ENCODE results near the gene MUC4. TPM values are rescaled to one million over a fixed set of nuclear protein-coding genes. Genes with fewer than 3 reads are reported as not detected.

The MUC4 gene
- total RNA-seq, 4 donors from 2014 or later = 5.8 to 23.1 (median 13.0) TPM

DNA sequence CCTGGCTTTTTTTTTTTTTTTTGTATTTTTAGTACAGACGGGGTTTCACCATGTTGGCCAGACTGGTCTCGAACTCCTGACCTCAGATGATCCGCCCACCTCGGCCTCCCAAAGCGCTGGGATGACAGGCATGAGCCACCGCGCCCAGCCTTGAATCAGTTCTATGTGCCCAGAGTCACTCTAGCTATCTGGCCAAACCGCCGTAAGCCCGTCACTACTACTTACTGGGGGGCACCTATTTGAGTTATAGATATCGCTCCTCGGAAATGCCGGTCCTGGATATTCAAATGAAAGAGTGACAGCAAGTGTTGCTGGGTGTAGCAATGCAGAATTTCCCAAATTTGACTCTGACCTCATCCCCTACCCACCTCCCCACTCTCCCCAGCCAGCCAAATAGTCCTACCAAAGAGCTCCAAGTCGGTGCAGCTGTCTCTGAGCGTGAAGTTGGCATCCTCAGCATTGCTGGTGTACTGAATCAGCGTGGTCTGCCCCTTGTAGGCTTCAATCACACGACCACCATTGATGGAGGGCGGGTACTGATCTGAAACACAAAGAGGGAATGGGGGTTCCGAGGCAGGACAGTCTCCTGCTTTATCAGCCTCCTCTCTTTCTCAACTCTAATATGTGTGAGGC, 52.9 kb downstream of the MUC4 start:
- Histone ChIP-seq H3K4me1 (peaks cover 0 to 6% (median 0%) of the 10 kb centered on the region in 4 donors), H3K27me3 (no peaks in the 10 kb centered on the region), H3K4me3 (no peak overlapping the region), H3K27ac (no peak overlapping the region), H3K36me3 (no peaks in the 10 kb centered on the region), H3K9me3 (no peaks in the 10 kb centered on the region)
- peak in 1 of 3 donors; percentile 27 for DNase-seq
- no peak for TF ChIP-seq POLR2A (IDR thresholded peaks at IDR 0.05)
- TF ChIP-seq, protein P1, sequence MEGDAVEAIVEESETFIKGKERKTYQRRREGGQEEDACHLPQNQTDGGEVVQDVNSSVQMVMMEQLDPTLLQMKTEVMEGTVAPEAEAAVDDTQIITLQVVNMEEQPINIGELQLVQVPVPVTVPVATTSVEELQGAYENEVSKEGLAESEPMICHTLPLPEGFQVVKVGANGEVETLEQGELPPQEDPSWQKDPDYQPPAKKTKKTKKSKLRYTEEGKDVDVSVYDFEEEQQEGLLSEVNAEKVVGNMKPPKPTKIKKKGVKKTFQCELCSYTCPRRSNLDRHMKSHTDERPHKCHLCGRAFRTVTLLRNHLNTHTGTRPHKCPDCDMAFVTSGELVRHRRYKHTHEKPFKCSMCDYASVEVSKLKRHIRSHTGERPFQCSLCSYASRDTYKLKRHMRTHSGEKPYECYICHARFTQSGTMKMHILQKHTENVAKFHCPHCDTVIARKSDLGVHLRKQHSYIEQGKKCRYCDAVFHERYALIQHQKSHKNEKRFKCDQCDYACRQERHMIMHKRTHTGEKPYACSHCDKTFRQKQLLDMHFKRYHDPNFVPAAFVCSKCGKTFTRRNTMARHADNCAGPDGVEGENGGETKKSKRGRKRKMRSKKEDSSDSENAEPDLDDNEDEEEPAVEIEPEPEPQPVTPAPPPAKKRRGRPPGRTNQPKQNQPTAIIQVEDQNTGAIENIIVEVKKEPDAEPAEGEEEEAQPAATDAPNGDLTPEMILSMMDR (IDR thresholded peaks at IDR 0.05) = no peak

DNA sequence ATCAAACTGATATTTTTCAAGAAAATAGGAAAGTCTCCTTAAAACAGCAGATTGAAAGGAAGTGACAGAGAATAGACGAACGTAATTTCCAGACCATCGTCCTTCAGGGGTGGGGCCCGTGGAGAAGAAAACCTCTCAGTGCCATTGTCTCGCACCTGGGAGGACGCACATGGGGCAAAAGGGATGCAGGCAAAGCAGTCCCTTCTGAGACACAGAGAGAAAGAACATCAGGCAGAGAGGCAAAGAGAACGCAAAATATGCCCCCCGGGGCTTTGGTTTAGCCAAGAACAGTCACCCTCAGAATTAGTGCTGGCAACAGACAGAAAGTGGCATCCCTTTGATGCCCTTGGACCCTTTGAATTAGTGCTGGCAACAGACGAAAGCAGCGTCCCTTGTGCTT, 53.9 kb downstream of the MUC4 start:
- no peaks in the 10 kb centered on the region for H3K9me3 ChIP-seq
- H3K4me3 ChIP-seq = no peak overlapping the region
- H3K27ac ChIP-seq = no peak overlapping the region
- TF ChIP-seq POLR2A (IDR thresholded peaks at IDR 0.05) = no peak
- TF ChIP-seq, protein P1 (IDR thresholded peaks at IDR 0.05) = no peak
- H3K4me1 ChIP-seq = peaks cover 0 to 6% (median 0%) of the 10 kb centered on the region in 4 donors
- peak in 1 of 3 donors; percentile 14 for DNase-seq
- no peaks in the 10 kb centered on the region for H3K36me3 ChIP-seq
- H3K27me3 ChIP-seq = no peaks in the 10 kb centered on the region

DNA sequence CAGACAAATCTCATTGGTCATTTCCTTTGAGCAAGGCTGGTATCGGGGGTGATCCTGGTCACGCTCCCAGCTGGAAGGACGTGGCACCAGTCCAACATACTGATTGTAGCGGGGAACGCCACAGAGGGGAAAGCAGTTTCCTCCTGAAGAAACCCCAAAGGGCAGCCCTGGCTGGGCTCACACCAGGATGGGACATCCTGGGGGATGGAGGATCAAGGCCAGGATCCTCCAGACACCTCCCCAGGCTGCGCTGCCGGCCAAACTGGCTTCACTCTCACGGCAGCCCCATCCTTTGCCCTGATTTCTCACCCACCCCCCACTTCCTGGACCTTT, 54.3 kb downstream of the MUC4 start:
- Histone ChIP-seq H3K36me3 (no peaks in the 10 kb centered on the region), H3K9me3 (no peaks in the 10 kb centered on the region), H3K4me3 (no peak overlapping the region), H3K27me3 (no peaks in the 10 kb centered on the region), H3K27ac (no peak overlapping the region), H3K4me1 (peaks cover 0 to 6% (median 0%) of the 10 kb centered on the region in 4 donors)
- no peak for TF ChIP-seq POLR2A (IDR thresholded peaks at IDR 0.05)
- TF ChIP-seq, protein P1 (IDR thresholded peaks at IDR 0.05) = no peak
- peak in 1 of 3 donors; percentile 7 for DNase-seq

DNA sequence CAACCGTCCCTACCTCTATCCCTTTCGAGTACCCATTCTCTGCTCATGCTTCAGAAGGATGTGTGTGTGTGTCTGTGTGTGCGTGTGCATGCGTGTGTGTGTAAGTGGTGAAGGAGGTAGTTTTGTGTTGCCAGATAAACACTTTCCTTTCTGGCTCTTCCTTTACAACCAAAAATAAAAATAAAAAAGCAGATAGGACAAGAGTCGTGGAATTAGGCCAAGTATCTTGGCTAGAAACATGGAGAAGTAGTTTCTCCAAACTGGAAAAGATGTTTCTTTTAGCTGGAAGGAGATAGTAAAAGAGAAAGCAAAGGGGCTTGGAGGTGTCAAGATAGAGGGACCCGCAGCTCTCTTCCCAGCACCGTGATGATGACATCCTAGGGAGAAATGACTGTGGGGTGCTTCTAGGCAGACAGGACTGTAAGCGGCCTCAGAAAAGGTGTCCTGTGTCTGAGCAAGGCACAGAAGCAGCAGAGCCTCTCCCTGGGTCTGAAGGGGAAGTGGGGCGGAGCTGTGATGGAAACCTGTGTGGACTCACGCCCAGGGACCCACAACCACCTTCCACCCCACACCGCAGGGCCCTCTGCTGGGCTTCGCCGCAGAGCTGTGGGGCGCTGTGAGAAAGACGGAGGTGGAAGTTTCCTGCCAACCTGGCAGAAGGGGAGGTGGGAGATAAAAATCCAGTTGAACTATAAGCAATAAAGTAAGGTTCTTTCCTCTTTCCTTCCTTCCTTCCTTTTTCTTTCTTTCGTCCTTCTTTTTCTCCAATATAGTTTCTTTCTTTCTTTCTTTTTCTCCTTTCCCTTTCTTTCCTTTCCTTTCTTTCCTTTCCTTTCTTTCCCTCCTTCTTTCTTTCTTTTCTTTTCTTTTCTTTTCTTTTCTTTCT, 55.7 kb downstream of the MUC4 start:
- no peaks in the 10 kb centered on the region for H3K9me3 ChIP-seq
- DNase-seq = peak in 1 of 3 donors; percentile 36

GRCh38 chr3:195755391-195755790, 56.3 kb downstream of the MUC4 start:
- peak in 1 of 3 donors; percentile 12 for DNase-seq
- Histone ChIP-seq H3K4me1 (peaks cover 0 to 6% (median 0%) of the 10 kb centered on the region in 4 donors), H3K4me3 (no peak overlapping the region), H3K9me3 (no peaks in the 10 kb centered on the region), H3K27ac (no peak overlapping the region), H3K27me3 (no peaks in the 10 kb centered on the region), H3K36me3 (no peaks in the 10 kb centered on the region)
- TF ChIP-seq POLR2A (IDR thresholded peaks at IDR 0.05) = no peak
- TF ChIP-seq, protein P1 (IDR thresholded peaks at IDR 0.05) = no peak

More for the DNA sequence above, 55.7 kb downstream of the MUC4 start:
- Histone ChIP-seq H3K27ac (no peak overlapping the region), H3K36me3 (no peaks in the 10 kb centered on the region), H3K4me1 (peaks cover 0 to 6% (median 0%) of the 10 kb centered on the region in 4 donors), H3K4me3 (no peak overlapping the region), H3K27me3 (no peaks in the 10 kb centered on the region)
- TF ChIP-seq, protein P1 (IDR thresholded peaks at IDR 0.05) = no peak
- TF ChIP-seq POLR2A (IDR thresholded peaks at IDR 0.05) = no peak

Measured in Peyer's patch (tissue), 4 donors.